ENCODE results near the gene TRAF5.
A peak's percentile ranks its signal among the peaks of the same experiment; 100 is the strongest.
"Not testable (repeated sequence)": the region's sequence is repeated elsewhere in the genome, so short reads cannot be mapped to it uniquely, and the experiment has no call there.

Gene TRAF5

DNA sequence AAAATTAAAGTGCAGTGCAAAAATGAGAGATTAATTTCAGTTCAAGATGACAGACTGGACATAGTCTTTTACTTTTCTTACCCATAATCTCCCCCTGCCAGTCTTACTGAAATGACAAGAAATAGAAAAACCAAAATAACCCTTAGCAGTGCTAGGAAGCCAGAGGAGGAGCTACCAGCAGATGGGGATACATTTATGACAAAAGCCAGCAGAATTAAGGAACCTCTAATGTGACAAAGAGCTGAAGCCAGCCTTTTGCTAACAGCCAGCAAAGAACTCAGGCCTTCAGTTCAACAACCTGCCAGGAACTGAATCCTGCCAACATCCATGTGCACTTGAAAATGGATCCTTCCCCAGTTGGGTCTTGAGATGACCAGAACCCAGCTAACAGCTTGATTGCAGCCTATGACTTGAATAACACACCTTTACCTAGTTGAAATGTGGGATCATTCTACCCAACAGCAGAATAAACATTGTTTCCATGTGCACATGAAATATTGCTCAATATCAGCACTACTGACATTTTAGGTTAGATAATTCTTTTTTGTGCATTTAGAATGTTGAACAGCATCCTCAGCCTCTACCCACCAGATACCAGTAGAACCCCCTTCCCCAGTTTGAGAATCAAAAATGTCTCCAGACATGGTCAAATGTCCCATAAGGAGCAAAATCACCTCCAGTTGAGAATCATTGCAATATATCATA, 7.9 kb upstream of the TRAF5 start:
- POLR2A ChIA-PET, result no interaction called here
- TF ChIP-seq, protein P1, sequence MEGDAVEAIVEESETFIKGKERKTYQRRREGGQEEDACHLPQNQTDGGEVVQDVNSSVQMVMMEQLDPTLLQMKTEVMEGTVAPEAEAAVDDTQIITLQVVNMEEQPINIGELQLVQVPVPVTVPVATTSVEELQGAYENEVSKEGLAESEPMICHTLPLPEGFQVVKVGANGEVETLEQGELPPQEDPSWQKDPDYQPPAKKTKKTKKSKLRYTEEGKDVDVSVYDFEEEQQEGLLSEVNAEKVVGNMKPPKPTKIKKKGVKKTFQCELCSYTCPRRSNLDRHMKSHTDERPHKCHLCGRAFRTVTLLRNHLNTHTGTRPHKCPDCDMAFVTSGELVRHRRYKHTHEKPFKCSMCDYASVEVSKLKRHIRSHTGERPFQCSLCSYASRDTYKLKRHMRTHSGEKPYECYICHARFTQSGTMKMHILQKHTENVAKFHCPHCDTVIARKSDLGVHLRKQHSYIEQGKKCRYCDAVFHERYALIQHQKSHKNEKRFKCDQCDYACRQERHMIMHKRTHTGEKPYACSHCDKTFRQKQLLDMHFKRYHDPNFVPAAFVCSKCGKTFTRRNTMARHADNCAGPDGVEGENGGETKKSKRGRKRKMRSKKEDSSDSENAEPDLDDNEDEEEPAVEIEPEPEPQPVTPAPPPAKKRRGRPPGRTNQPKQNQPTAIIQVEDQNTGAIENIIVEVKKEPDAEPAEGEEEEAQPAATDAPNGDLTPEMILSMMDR (IDR thresholded peaks at IDR 0.05; ENCODE audit: control extremely low read depth, extremely low read depth, low read depth, missing control alignments), result no peak
- DNase-seq (ENCODE audit: extremely low spot score), result no peak

DNA sequence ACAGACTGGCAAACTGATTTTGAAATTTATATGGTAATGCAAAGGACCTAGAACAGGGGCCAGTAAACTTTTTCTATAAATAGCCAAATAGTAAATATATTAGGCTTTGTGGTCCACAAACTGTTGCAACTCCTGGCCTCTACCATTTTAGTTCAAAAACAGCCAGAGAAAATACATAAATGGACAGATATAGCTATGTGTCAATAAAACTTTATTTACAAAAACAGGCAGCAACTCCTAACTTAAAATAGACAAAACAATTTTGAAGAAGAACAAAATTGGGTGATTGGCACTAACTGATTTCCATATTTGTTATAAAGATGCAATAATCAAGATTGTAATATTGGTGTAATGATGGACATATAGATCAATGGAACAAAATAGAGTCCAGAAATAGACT, 6.7 kb upstream of the TRAF5 start:
- TF ChIP-seq, protein P1 (IDR thresholded peaks at IDR 0.05; ENCODE audit: control extremely low read depth, extremely low read depth, low read depth, missing control alignments), result no peak
- POLR2A ChIA-PET, result no interaction called here

More for the DNA sequence above, 7.9 kb upstream of the TRAF5 start:
- CTCF ChIA-PET, result no interaction called here

DNA sequence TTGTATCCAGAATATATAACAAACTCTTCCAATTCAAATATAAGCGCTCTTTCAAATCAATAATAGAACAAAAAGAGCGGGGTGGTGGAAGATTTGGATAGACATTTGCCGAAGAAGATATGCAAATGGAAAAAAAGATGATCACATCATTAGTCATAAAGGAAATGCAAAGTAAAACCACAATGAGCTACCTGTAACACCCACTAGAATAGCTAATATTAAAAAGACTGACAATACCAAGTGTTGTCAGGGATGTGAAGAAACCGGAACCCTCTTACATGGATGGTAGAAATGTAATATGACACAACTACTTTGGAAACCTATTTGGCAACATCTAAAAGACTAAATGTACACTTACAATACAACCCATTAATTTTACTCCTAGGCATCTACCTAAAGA, 5.7 kb upstream of the TRAF5 start:
- CTCF ChIA-PET, result interaction anchor here (0.8 to 9.6 kb wide), 4 partner anchors 10 to 155 kb away, joined by 3 to 170 read pairs (median 23); no protein-coding TSS in a partner anchor
- no peak for DNase-seq (ENCODE audit: extremely low spot score)
- POLR2A ChIA-PET, result no interaction called here
- TF ChIP-seq, protein P1 (IDR thresholded peaks at IDR 0.05; ENCODE audit: control extremely low read depth, extremely low read depth, low read depth, missing control alignments), result no peak

More for the DNA sequence above, 6.7 kb upstream of the TRAF5 start:
- DNase-seq (ENCODE audit: extremely low spot score), result no peak
- CTCF ChIA-PET, result no interaction called here

DNA sequence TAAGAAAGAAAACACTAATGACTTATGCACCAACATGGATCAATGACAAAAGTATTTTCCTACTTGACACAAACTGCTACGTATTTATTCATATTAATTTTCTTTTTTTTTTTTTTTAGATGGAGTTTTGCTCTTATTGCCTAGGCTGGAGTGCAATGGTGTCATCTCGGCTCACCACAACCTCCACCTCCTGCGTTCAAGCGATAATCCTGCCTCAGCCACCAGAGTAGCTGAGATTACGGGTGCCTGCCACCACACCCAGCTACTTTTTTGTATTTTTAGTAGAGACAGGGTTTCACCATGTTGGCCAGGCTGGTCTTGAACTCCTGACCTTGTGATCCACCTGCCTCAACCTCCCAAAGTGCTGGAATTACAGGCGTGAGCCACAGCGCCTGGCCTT, 5.0 kb upstream of the TRAF5 start:
- CTCF ChIA-PET, result interaction anchor here (0.8 to 9.6 kb wide), 6 partner anchors 11 to 183 kb away, joined by 3 to 170 read pairs (median 18); no protein-coding TSS in a partner anchor
- DNase-seq (ENCODE audit: extremely low spot score); POLR2A ChIA-PET: not testable (repeated sequence)

DNA sequence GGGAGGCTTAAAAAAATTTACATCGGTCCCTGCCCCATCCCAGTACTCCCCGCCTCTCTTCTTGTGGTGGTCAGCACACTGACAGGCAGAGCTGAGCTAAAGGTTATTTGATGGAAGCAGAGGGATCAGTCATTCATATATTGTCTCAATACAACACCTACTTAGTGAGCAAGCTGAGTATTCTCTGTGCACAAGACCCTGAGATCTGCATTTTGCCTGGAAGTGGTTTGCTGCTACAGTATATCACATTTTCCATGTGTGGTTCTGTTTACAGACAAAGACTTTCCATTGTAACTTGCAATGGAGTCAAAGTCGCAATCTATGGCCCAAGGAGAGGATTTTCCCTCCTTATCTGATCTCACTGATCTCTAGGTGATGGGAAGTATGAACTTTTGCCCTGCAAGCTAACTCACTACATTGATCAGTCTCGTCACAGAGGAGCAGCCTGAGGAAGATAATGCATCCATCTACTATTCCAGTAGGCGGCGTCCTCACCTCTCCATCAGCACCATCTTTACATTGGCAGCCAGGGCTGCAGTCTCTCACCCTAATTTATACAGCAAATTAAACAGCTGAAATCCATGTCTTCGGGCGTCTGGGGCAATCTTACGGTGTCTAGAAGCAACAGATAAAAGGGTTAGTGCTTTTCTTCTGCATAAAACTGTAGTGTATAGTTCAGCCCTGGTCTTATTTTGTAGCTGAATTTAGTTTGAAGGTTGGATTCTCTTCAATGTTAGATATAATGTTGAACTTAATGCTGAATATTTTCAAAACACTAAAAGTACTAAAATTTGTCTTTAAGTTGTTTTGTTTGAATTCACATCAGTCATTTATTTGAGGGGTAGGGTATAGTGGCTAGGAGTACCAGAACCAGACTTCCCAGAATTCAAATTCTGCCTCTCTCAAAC, 3.2 kb upstream of the TRAF5 start:
- POLR2A ChIA-PET, result no interaction called here
- peak; percentile 67 for DNase-seq (ENCODE audit: extremely low spot score)
- CTCF ChIA-PET, result interaction anchor here (0.6 to 9.6 kb wide), 39 partner anchors 13 to 341 kb away, joined by 3 to 170 read pairs (median 4); no protein-coding TSS in a partner anchor
- TF ChIP-seq, protein P1 (IDR thresholded peaks at IDR 0.05; ENCODE audit: control extremely low read depth, extremely low read depth, low read depth, missing control alignments), result peak; percentile 84

DNA sequence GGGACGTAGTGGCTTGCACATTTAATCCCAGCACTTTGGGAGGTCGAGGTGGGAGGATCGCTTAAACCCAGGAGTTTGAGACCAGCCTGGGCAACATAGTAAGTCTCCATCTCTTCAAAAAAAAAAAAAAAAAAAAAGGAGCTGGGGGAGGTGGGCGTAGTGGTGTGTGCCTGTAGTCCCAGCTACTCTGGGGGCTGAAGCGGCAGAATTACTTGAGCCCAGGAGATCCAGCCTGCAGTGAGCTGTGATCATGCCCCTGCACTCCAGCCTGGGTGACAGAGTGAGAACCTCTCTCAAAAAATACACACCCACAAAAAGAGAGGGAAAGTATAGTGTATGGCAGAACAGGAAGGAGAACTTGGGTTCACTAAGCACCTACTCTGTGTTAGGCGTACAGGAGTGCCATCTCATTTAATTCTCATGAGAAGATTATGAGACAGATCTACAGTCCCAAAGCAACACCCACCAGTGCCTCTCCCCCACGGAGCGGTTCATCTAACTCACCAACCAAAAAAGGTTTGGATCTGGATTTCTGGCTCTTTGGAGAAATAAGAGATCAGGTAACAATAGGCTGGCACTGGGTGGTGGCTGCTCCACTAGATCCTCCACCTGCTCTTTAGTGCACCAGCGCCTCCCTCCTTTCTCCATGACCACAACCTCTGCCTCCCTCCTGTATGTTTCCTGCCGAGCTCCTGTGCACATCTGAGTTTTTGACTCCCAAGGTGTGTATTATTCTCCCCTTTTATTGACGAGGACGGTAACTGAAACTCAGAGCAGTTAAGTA, 1.4 kb upstream of the TRAF5 start:
- DNase-seq (ENCODE audit: extremely low spot score), result no peak
- ChIA-PET POLR2A (no interaction called here), CTCF (interaction anchor here (1.0 to 9.6 kb wide), 7 partner anchors 13 to 329 kb away, joined by 3 to 170 read pairs (median 6); no protein-coding TSS in a partner anchor)
- TF ChIP-seq, protein P1 (IDR thresholded peaks at IDR 0.05; ENCODE audit: control extremely low read depth, extremely low read depth, low read depth, missing control alignments), result no peak
